HepG2 (cell line): ENCODE results near the gene MAGEA9B. TPM values are rescaled to one million over a fixed set of nuclear protein-coding genes. Genes with fewer than 3 reads are reported as not detected.

Source experiments
- ATAC-seq: fragments of 200-7000 bp; cut with Tn5 transposase; 3 replicates; pipeline ENCODE4 v1.9.1; 2020; ENCODE audit warnings: mild to moderate bottlenecking, moderate library complexity
- BruUV-seq: library from RNA; stranded (reverse); fragments of 400-500 nt; replicated peaks from 2 replicates; lab custom pipeline; 2021; lab: Mats Ljungman, UMichigan
- CTCF ChIA-PET: fragments of 300-600 bp; formaldehyde crosslinking; extraction: SDS; loops from one replicate; lab custom pipeline; 2021; ENCODE audit warnings: low total read pairs, inconsistent platforms, low intra/inter-chr PET ratio; lab: Yijun Ruan, JAX
- POLR2A ChIA-PET: fragments of 350-600 bp; sonication (Branson Sonifier 250); formaldehyde crosslinking; loops from one replicate; lab custom pipeline; 2020; ENCODE audit warnings: antibody characterized with exemption, inconsistent platforms; lab: Yijun Ruan, JAX
- DNase-seq: peaks from one replicate; pipeline ENCODE4 v3.0.0-alpha.2; 2015; ENCODE audit warnings: low spot score
- FAIRE-seq: peaks from 3 replicates; lab custom pipeline; 2011; peaks lifted over from hg19 to GRCh38; lab: Jason Lieb, UNC
- H2AFZ ChIP-seq: one replicate; pipeline ENCODE4 v1.6.1; 2011; ENCODE audit warnings: low read length, inconsistent platforms
- H3K27ac ChIP-seq: fragments of 300-600 bp; 3 replicates; pipeline ENCODE4 v1.8.0; 2011; ENCODE audit warnings: mixed run types, mild to moderate bottlenecking, mixed read lengths, low read length, inconsistent platforms; ENCODE audit not compliant: insufficient read depth; ENCODE audit errors: extremely low read length
- H3K27me3 ChIP-seq, 2 experiments: fragments of 200-600 bp in 1 of 2; 2 replicates in 1 of 2; 3 replicates in 1 of 2; pipeline versions ENCODE4 v1.6.0 to v1.8.0; 2011; ENCODE audit warnings: low read length in 2 of 2, mild to moderate bottlenecking in 2 of 2, moderate library complexity in 2 of 2, inconsistent platforms in 1 of 2; ENCODE audit not compliant: insufficient read depth in 2 of 2, control insufficient read depth in 1 of 2
- H3K36me3 ChIP-seq, 2 experiments: fragments of 200-600 bp in 1 of 2; replicated peaks in 1 of 2; 2 replicates in 1 of 2; 3 replicates in 1 of 2; pipeline versions ENCODE4 v1.5.1 to v1.8.0; 2011; ENCODE audit warnings: low read length in 2 of 2, inconsistent platforms in 1 of 2; ENCODE audit not compliant: insufficient read depth in 2 of 2, control insufficient read depth in 1 of 2
- H3K4me1 ChIP-seq: 2 replicates; pipeline ENCODE4 v1.5.1; 2012; ENCODE audit warnings: low read length, inconsistent platforms; ENCODE audit not compliant: insufficient read depth
- H3K4me2 ChIP-seq: 2 replicates; pipeline ENCODE4 v1.6.0; 2011; ENCODE audit warnings: low read depth, low read length, inconsistent platforms
- H3K4me3 ChIP-seq, 3 experiments: fragments of 200-600 bp in 1 of 3; sonication (generic), shearing (Covaris generic) in 1 of 3; replicated peaks in 1 of 3; 2 replicates each; pipeline ENCODE4 v1.5.1; 2011 to 2016; ENCODE audit warnings: low read length in 3 of 3, inconsistent platforms in 2 of 3, low read depth in 2 of 3, mild to moderate bottlenecking in 2 of 3, control low read depth in 1 of 3, mixed read lengths in 1 of 3; ENCODE audit not compliant: insufficient read depth in 1 of 3
- H3K79me2 ChIP-seq: one replicate; pipeline ENCODE4 v1.6.1; 2011; ENCODE audit warnings: low read length, inconsistent platforms; ENCODE audit not compliant: insufficient read depth
- H3K9ac ChIP-seq: 2 replicates; pipeline ENCODE4 v1.6.0; 2011; ENCODE audit warnings: mild to moderate bottlenecking, low read depth, low read length, inconsistent platforms; ENCODE audit not compliant: insufficient read depth
- H3K9me3 ChIP-seq: 2 replicates; pipeline ENCODE4 v1.5.1; 2012; ENCODE audit warnings: mild to moderate bottlenecking, low read length
- H4K20me1 ChIP-seq: 2 replicates; pipeline ENCODE4 v1.6.0; 2011; ENCODE audit warnings: inconsistent platforms, mild to moderate bottlenecking, low read length, moderate library complexity; ENCODE audit not compliant: insufficient read depth
- CBFB ChIP-seq: sonication (generic); formaldehyde crosslinking; IDR thresholded peaks from 2 replicates; pipeline ENCODE4 v1.4.0; 2020; ENCODE audit warnings: missing genetic modification reagents
- DMAP1 ChIP-seq: IDR thresholded peaks from 2 replicates; pipeline ENCODE4 v1.6.1; 2016
- IRX3 ChIP-seq: sonication (generic); formaldehyde crosslinking; IDR thresholded peaks from 2 replicates; pipeline ENCODE4 v1.8.1; 2023; ENCODE audit warnings: mild to moderate bottlenecking, low read depth, missing genetic modification reagents, borderline replicate concordance
- SIX1 ChIP-seq: sonication (generic); formaldehyde crosslinking; IDR thresholded peaks from 2 replicates; pipeline ENCODE4 v1.4.0; 2020; ENCODE audit warnings: missing genetic modification reagents, borderline replicate concordance
- ZMYM3 ChIP-seq: sonication (generic); formaldehyde crosslinking; IDR thresholded peaks from 2 replicates; pipeline ENCODE4 v1.5.1; 2020; ENCODE audit warnings: mild to moderate bottlenecking, missing genetic modification reagents
- ZSCAN21 ChIP-seq: sonication (generic); formaldehyde crosslinking; IDR thresholded peaks from 2 replicates; pipeline ENCODE4 v1.8.0; 2022; ENCODE audit warnings: mild to moderate bottlenecking, missing genetic modification reagents, moderate library complexity, borderline replicate concordance
- WGBS: methylation state at CpG from one replicate; pipeline ENCODE4 v1.1.6; 2017; ENCODE audit warnings: low lambda C conversion rate; 5-methylcytosine and 5-hydroxymethylcytosine counted together
- in situ Hi-C: cut with HindIII; loops from 2 replicates; pipeline ENCODE4 v1.10.0; 2017; ENCODE audit warnings: low pct_unique_long_range_greater_than_20kb; ENCODE audit not compliant: extremely low pct_ligation_motif_present
- intact Hi-C: fragments of 100-400 bp; cut with micrococcal nuclease; formaldehyde crosslinking; loops from one replicate; pipeline ENCODE4 v1.10.0; 2022; ENCODE audit not compliant: unreplicated experiment
- polyA plus RNA-seq, 8 experiments: library from polyadenylated mRNA; depleted of rRNA in 3 of 8; stranded (reverse) in 7 of 8; unstranded in 1 of 8; fragments of >200 nt; fragmentation: Illumina TruSeq in 4 of 8; extraction: Trizol in 4 of 8; gene quantifications; 2 replicates each; pipeline versions ENCODE4 v1.2.1 to v1.2.3, GENCODE V29; 2011 to 2016; ENCODE audit warnings: low read depth in 4 of 8, missing spikeins in 1 of 8, mixed read lengths in 1 of 8; ENCODE audit not compliant: insufficient read depth in 1 of 8
- total RNA-seq, 5 experiments: library from RNA; depleted of rRNA; stranded (reverse); fragments of >200 nt; fragmentation: Illumina TruSeq; extraction: Trizol; gene quantifications; 2 replicates each; pipeline ENCODE4 v1.2.3, GENCODE V29; 2016; ENCODE audit warnings: low read depth in 1 of 5
- TF ChIP-seq, protein P1 (sequence below): sonication (generic); formaldehyde crosslinking; IDR thresholded peaks from 2 replicates; pipeline ENCODE4 v1.4.0; 2020; ENCODE audit warnings: mild to moderate bottlenecking, missing genetic modification reagents
- TF ChIP-seq, protein P2 (sequence below): sonication (generic); formaldehyde crosslinking; IDR thresholded peaks from 2 replicates; pipeline ENCODE4 v1.4.0; 2020; ENCODE audit warnings: low read depth, missing genetic modification reagents
- TF ChIP-seq, protein P3 (sequence below): sonication (generic); formaldehyde crosslinking; IDR thresholded peaks from 2 replicates; pipeline ENCODE4 v1.5.0; 2020; ENCODE audit warnings: missing genetic modification reagents

Gene MAGEA9B
- total and polyA plus RNA-seq, 2 of the 13 experiments (the other 11 are each of a cell fraction or from before 2014, with no cell fraction given) = 0.07 to 0.11 TPM

GRCh38 chrX:149540131-149540620 is 47.1 kb downstream of the MAGEA9B start:
- POLR2A ChIA-PET = interaction anchor here (0.6 to 2.1 kb wide), 7 partner anchors 15 to 1660 kb away, joined by 3 to 16 read pairs (median 3); partner anchors contain the start of genes EOLA2 and IDS
- Histone ChIP-seq H3K4me1 (no peaks in the 10 kb centered on the region), H3K79me2 (no peaks in the 10 kb centered on the region), H2AFZ (no peak overlapping the region), H3K27ac (peak overlapping the region; percentile 85), H3K9me3 (no peaks in the 10 kb centered on the region), H4K20me1 (no peaks in the 10 kb centered on the region), H3K36me3 (no peaks in the 10 kb centered on the region), H3K27me3 (no peaks in the 10 kb centered on the region), H3K4me2 (peak overlapping the region; percentile 88), H3K9ac (peak overlapping the region; percentile 76), H3K4me3 (peak overlapping the region; percentile 18 to 85 (median 81); a peak in 5 of 6 replicates)
- TF ChIP-seq SIX1 (CRISPR knock-in tag) (no peak), DMAP1 (no peak), ZSCAN21 (CRISPR knock-in tag) (no peak), CBFB (no peak), IRX3 (no peak), ZMYM3 (CRISPR knock-in tag) (no peak)
- TF ChIP-seq, protein P1, sequence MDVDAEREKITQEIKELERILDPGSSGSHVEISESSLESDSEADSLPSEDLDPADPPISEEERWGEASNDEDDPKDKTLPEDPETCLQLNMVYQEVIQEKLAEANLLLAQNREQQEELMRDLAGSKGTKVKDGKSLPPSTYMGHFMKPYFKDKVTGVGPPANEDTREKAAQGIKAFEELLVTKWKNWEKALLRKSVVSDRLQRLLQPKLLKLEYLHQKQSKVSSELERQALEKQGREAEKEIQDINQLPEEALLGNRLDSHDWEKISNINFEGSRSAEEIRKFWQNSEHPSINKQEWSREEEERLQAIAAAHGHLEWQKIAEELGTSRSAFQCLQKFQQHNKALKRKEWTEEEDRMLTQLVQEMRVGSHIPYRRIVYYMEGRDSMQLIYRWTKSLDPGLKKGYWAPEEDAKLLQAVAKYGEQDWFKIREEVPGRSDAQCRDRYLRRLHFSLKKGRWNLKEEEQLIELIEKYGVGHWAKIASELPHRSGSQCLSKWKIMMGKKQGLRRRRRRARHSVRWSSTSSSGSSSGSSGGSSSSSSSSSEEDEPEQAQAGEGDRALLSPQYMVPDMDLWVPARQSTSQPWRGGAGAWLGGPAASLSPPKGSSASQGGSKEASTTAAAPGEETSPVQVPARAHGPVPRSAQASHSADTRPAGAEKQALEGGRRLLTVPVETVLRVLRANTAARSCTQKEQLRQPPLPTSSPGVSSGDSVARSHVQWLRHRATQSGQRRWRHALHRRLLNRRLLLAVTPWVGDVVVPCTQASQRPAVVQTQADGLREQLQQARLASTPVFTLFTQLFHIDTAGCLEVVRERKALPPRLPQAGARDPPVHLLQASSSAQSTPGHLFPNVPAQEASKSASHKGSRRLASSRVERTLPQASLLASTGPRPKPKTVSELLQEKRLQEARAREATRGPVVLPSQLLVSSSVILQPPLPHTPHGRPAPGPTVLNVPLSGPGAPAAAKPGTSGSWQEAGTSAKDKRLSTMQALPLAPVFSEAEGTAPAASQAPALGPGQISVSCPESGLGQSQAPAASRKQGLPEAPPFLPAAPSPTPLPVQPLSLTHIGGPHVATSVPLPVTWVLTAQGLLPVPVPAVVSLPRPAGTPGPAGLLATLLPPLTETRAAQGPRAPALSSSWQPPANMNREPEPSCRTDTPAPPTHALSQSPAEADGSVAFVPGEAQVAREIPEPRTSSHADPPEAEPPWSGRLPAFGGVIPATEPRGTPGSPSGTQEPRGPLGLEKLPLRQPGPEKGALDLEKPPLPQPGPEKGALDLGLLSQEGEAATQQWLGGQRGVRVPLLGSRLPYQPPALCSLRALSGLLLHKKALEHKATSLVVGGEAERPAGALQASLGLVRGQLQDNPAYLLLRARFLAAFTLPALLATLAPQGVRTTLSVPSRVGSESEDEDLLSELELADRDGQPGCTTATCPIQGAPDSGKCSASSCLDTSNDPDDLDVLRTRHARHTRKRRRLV (CRISPR knock-in tag) = no peak
- TF ChIP-seq, protein P2, sequence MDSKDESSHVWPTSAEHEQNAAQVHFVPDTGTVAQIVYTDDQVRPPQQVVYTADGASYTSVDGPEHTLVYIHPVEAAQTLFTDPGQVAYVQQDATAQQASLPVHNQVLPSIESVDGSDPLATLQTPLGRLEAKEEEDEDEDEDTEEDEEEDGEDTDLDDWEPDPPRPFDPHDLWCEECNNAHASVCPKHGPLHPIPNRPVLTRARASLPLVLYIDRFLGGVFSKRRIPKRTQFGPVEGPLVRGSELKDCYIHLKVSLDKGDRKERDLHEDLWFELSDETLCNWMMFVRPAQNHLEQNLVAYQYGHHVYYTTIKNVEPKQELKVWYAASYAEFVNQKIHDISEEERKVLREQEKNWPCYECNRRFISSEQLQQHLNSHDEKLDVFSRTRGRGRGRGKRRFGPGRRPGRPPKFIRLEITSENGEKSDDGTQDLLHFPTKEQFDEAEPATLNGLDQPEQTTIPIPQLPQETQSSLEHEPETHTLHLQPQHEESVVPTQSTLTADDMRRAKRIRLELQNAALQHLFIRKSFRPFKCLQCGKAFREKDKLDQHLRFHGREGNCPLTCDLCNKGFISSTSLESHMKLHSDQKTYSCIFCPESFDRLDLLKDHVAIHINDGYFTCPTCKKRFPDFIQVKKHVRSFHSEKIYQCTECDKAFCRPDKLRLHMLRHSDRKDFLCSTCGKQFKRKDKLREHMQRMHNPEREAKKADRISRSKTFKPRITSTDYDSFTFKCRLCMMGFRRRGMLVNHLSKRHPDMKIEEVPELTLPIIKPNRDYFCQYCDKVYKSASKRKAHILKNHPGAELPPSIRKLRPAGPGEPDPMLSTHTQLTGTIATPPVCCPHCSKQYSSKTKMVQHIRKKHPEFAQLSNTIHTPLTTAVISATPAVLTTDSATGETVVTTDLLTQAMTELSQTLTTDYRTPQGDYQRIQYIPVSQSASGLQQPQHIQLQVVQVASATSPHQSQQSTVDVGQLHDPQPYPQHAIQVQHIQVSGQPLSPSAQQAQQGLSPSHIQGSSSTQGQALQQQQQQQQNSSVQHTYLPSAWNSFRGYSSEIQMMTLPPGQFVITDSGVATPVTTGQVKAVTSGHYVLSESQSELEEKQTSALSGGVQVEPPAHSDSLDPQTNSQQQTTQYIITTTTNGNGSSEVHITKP (CRISPR knock-in tag) = no peak
- TF ChIP-seq, protein P3, sequence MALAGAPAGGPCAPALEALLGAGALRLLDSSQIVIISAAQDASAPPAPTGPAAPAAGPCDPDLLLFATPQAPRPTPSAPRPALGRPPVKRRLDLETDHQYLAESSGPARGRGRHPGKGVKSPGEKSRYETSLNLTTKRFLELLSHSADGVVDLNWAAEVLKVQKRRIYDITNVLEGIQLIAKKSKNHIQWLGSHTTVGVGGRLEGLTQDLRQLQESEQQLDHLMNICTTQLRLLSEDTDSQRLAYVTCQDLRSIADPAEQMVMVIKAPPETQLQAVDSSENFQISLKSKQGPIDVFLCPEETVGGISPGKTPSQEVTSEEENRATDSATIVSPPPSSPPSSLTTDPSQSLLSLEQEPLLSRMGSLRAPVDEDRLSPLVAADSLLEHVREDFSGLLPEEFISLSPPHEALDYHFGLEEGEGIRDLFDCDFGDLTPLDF (CRISPR knock-in tag) = no peak
- BruUV-seq = no TSS peak
- in situ Hi-C loops = no loop called here
- ATAC-seq (peak; percentile 43), DNase-seq (peak; percentile 70), FAIRE-seq (no peak)
- CTCF ChIA-PET = no interaction called here
- intact Hi-C loops = loop anchor here (1.0 kb wide), 1 partner anchor 28 kb away; no protein-coding TSS in a partner anchor
- WGBS = 3% methylated on average over 23 of the region's 24 CpGs
